ENCODE data around the gene PDE7B.

Gene PDE7B

DNA sequence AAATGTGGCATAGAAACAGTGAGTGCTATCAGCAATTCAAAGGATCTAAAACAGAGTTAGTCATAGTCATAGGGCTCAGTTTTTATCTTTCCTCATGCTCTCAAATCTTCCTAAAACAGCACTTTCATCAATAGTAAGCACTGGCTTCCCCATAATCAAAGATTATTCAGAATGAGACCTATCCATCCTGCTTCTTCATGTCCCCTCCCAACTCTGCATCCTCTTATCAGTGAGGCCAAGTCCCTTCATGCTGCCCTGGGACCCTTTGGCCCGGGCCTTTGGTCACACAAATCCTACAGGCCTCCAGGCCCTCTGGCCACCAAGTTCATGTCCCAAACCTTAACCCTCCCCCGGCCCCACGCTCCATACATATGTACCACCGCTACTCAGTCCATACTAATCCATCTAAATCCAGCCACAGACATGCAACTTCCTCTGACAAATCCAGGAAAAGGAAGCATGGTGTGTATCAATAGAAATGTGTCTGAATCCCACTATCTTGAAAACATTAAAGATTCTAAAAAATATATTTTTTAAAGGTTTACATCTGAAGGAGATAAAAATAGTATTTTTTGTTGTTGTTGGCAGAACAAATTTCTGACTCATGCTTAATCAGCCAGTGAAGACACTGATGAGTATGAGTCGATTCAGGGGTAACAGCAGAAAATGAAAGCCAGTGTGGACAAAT is 143.5 kb downstream of the PDE7B start:
- peak; percentile 67 to 91 for DNase-seq (ENCODE audit: low read depth in 2 of 2)
- no peak for TF ChIP-seq CTCF (IDR thresholded peaks at IDR 0.05; ENCODE audit: low read depth, low read length)
- H3K4me3 ChIP-seq (replicated peaks in 1 of 2; ENCODE audit: low read depth in 2 of 2, low read length in 2 of 2), result peak overlapping the region in 1 of 2 donors; percentile 15

- DNase-seq (ENCODE audit: low read depth in 2 of 2), result no peak
- no peak for TF ChIP-seq CTCF (IDR thresholded peaks at IDR 0.05; ENCODE audit: low read depth, low read length)
- H3K4me3 ChIP-seq (replicated peaks in 1 of 2; ENCODE audit: low read depth in 2 of 2, low read length in 2 of 2), result peak overlapping the region in 1 of 2 donors; percentile 15
Measured at GRCh38 chr6:135995545-135995898, 144.0 kb downstream of the PDE7B start.

- no peak for TF ChIP-seq CTCF (IDR thresholded peaks at IDR 0.05; ENCODE audit: low read depth, low read length)
- DNase-seq (ENCODE audit: low read depth in 2 of 2), result no peak
- no peak overlapping the region for H3K4me3 ChIP-seq (replicated peaks in 1 of 2; ENCODE audit: low read depth in 2 of 2, low read length in 2 of 2)
Measured at GRCh38 chr6:135996668-135997067, 145.2 kb downstream of the PDE7B start.

DNA sequence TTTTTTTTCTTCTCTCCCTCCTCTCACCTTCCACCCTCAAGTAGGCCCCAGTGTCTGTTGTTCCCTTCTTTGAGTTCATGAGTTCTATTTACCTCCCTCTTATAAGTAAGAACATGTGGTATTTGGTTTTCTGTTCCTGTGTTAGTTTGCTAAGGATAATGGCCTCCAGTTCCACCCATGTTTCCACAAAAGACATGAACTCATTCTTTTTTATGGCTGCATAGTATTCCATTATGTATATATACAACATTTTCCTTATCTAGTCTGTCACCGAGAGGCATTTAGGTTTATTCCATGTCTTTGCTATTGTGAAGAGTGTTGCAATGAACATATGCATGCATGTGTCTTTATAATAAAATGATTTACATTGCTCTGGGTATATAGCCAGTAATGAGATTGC is 147.9 kb downstream of the PDE7B start:
- H3K4me3 ChIP-seq (replicated peaks in 1 of 2; ENCODE audit: low read depth in 2 of 2, low read length in 2 of 2), result no peak overlapping the region
- no peak for TF ChIP-seq CTCF (IDR thresholded peaks at IDR 0.05; ENCODE audit: low read depth, low read length)
- DNase-seq (ENCODE audit: low read depth in 2 of 2), result no peak

DNA sequence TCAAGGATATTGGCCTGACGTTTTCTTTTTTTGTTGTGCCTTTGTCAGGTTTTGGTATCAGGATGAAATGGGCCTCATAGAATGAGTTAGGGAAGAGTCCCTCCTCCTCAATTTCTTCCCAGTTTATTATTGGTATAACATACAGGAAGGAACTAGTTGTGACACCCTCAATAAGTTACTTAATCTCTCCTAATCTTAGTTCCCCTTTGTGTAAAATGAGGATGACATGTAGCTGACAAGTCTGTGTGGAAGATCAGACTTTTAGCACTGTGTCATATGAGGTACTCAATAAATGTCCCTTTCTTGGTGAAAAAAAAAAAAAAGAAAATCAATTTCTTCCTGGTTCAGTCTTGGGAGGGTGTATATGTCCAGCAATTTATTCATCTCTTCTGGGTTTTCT is 155.8 kb downstream of the PDE7B start:
- no peak for TF ChIP-seq CTCF (IDR thresholded peaks at IDR 0.05; ENCODE audit: low read depth, low read length)
- DNase-seq (ENCODE audit: low read depth in 2 of 2), result no peak

GRCh38 chr6:136011475-136011874 is 160.0 kb downstream of the PDE7B start:
- no peak overlapping the region for H3K4me3 ChIP-seq (replicated peaks in 1 of 2; ENCODE audit: low read depth in 2 of 2, low read length in 2 of 2)
- peak; percentile 27 to 71 for DNase-seq (ENCODE audit: low read depth in 2 of 2)
- TF ChIP-seq CTCF (IDR thresholded peaks at IDR 0.05; ENCODE audit: low read depth, low read length), result no peak

More for the DNA sequence above, 155.8 kb downstream of the PDE7B start:
- H3K4me3 ChIP-seq (replicated peaks in 1 of 2; ENCODE audit: low read depth in 2 of 2, low read length in 2 of 2), result no peak overlapping the region

Measured in cardiac fibroblast (primary cell).